ENCODE data around the gene NXPH4. TPM values are rescaled to one million over a fixed set of nuclear protein-coding genes. Genes with fewer than 3 reads are reported as not detected.
A peak's percentile ranks its signal among the peaks of the same experiment; 100 is the strongest.

Gene NXPH4
- total RNA-seq, 6 donors from 2014 or later, result 0.20 to 0.94 (median 0.22) TPM; not detected in 3

GRCh38 chr12:57234571-57235016 lies 18.0 kb downstream of the NXPH4 start:
- Histone ChIP-seq H3K4me1 (peaks cover 29 to 44% (median 37%) of the 10 kb centered on the region in 4 donors), H3K9me3 (no peaks in the 10 kb centered on the region), H3K27ac (peak overlapping the region in 3 of 4 donors; percentile 17 to 55 (median 50)), H3K36me3 (peaks cover 0 to 40% (median 36%) of the 10 kb centered on the region in 4 donors), H3K4me3 (no peak overlapping the region), H3K27me3 (peaks cover 0 to 16% (median 14%) of the 10 kb centered on the region in 4 donors)
- ATAC-seq (ENCODE audit: low FRiP score in 2 of 2) (no peak), DNase-seq (no peak)
- WGBS, 2 donors, result 90 to 91% methylated on average over 10 of the region's 10 CpGs
- TF ChIP-seq POLR2AphosphoS5 (IDR thresholded peaks at IDR 0.05), result no peak
- no peak for TF ChIP-seq EP300 (IDR thresholded peaks at IDR 0.05)
- TF ChIP-seq CTCF (IDR thresholded peaks at IDR 0.05), result no peak
- TF ChIP-seq POLR2A (IDR thresholded peaks at IDR 0.05), result no peak

- Histone ChIP-seq H3K27ac (peak overlapping the region; percentile 17 to 67 (median 48)), H3K36me3 (peaks cover 0 to 40% (median 36%) of the 10 kb centered on the region in 4 donors), H3K27me3 (peaks cover 0 to 21% (median 18%) of the 10 kb centered on the region in 4 donors), H3K4me3 (peak overlapping the region in 2 of 4 donors; percentile 16 to 28), H3K9me3 (no peaks in the 10 kb centered on the region), H3K4me1 (peaks cover 32 to 45% (median 40%) of the 10 kb centered on the region in 4 donors)
- no peak for ATAC-seq (ENCODE audit: low FRiP score in 2 of 2)
- WGBS, 2 donors, result 72 to 87% methylated on average over 12 to 25 of the region's 26 CpGs
- peak in 1 of 2 donors; percentile 79 for DNase-seq
- TF ChIP-seq POLR2A (IDR thresholded peaks at IDR 0.05) (no peak), EP300 (IDR thresholded peaks at IDR 0.05) (peak in 1 of 4 donors; percentile 12)
Observed at GRCh38 chr12:57235017-57235727, 18.6 kb downstream of the NXPH4 start.

GRCh38 chr12:57235728-57236131 lies 19.1 kb downstream of the NXPH4 start:
- peaks cover 32 to 45% (median 40%) of the 10 kb centered on the region in 4 donors for H3K4me1 ChIP-seq
- peaks cover 0 to 27% (median 22%) of the 10 kb centered on the region in 4 donors for H3K27me3 ChIP-seq
- peak overlapping the region in 3 of 4 donors; percentile 47 to 67 (median 50) for H3K27ac ChIP-seq
- no peak for ATAC-seq (ENCODE audit: low FRiP score in 2 of 2)
- 58 to 61% methylated on average over 8 of the region's 8 CpGs for WGBS, 2 donors
- peaks cover 0 to 40% (median 36%) of the 10 kb centered on the region in 4 donors for H3K36me3 ChIP-seq
- peak overlapping the region in 2 of 4 donors; percentile 16 to 28 for H3K4me3 ChIP-seq
- H3K9me3 ChIP-seq, result no peaks in the 10 kb centered on the region
- TF ChIP-seq POLR2AphosphoS5 (IDR thresholded peaks at IDR 0.05), result no peak
- no peak for TF ChIP-seq POLR2A (IDR thresholded peaks at IDR 0.05)
- no peak for TF ChIP-seq EP300 (IDR thresholded peaks at IDR 0.05)
- TF ChIP-seq CTCF (IDR thresholded peaks at IDR 0.05), result no peak
- no peak for DNase-seq

- H3K4me3 ChIP-seq, result peak overlapping the region in 3 of 4 donors; percentile 9 to 28 (median 16)
- peak overlapping the region in 3 of 4 donors; percentile 47 to 67 (median 50) for H3K27ac ChIP-seq
- H3K27me3 ChIP-seq, result peaks cover 0 to 33% (median 25%) of the 10 kb centered on the region in 4 donors
- DNase-seq, result peak in 1 of 2 donors; percentile 85
- no peaks in the 10 kb centered on the region for H3K9me3 ChIP-seq
- H3K36me3 ChIP-seq, result peaks cover 0 to 38% (median 34%) of the 10 kb centered on the region in 4 donors
- 22 to 37% methylated on average over 10 to 26 of the region's 40 CpGs for WGBS, 2 donors
- TF ChIP-seq CTCF (IDR thresholded peaks at IDR 0.05) (no peak), POLR2AphosphoS5 (IDR thresholded peaks at IDR 0.05) (no peak), EP300 (IDR thresholded peaks at IDR 0.05) (no peak), POLR2A (IDR thresholded peaks at IDR 0.05) (no peak)
- peaks cover 35 to 44% (median 40%) of the 10 kb centered on the region in 4 donors for H3K4me1 ChIP-seq
- ATAC-seq (ENCODE audit: low FRiP score in 2 of 2), result no peak
Observed at GRCh38 chr12:57236201-57236924, 19.8 kb downstream of the NXPH4 start.
